AG20443 (cell line): ENCODE data around the gene CTIF.
"Not testable (repeated sequence)": the region's sequence is repeated elsewhere in the genome, so short reads cannot be mapped to it uniquely, and the experiment has no call there.

Source experiments
- DNase-seq: peaks from one replicate; pipeline ENCODE4 v3.0.0; 2012; ENCODE audit warnings: low spot score, mixed read lengths

CTIF gene

DNA sequence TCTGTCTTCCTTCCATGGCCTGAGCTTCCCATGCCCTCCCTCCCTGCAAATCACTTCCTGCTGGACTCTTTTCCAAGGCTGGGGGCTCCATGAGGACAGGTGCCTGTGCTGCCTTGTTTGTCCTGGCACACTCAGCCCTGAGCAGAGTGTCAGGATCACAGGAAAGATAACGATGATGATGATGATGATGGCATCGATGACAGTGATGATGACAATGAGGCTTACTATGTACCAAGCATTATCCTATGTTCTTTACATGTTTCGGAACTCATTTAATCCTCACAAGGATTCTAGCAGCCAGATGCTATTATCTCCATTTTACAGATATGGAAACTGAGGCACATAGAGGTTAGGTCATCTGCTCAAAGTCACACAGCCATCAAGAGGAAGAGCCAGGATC, 170.0 kb downstream of the CTIF start:
- DNase-seq, result no peak

- no peak for DNase-seq
These were observed 170.7 kb downstream of the CTIF start for GRCh38 chr18:48709371-48710062.

DNA sequence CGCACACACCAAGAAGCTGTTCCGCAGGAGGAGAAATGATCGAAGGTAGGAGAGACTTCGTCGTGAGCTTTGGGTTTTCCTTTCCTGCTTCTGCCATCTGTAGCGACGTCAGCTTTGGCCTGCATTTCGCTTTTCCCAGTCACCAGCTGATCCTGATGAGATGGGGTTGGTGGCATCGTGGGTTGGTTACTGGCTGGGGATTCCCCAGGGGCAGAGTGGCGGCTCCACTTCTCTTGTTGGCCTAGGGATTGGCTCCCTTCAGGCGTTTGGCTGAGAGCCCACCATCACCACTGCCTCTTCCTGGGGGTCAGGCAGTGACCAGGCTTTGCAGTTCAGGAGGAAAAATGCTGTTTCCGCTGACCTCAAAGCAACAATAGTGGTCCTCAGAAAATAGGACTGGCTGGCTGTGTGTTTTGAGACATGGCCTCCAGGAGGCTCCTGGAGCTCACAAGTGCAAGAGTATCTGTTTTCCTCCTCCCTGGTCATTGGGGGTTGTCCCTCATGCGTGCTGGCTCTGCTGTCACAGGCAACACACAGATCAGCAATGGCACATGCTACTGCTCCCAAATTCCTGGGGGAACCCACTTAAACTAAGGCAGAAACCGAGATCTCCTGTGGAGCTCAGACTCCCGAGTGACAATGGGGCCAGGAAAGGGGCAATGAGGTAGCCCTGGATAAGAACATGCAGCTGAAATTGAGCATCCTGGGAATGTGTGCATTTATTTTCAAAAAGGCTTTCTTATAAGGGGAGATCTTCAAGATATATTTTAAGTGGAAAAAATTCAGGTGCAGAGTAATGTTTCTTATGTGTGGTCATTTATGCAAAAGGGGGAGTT, 173.0 kb downstream of the CTIF start:
- peak; percentile 76 for DNase-seq

DNA sequence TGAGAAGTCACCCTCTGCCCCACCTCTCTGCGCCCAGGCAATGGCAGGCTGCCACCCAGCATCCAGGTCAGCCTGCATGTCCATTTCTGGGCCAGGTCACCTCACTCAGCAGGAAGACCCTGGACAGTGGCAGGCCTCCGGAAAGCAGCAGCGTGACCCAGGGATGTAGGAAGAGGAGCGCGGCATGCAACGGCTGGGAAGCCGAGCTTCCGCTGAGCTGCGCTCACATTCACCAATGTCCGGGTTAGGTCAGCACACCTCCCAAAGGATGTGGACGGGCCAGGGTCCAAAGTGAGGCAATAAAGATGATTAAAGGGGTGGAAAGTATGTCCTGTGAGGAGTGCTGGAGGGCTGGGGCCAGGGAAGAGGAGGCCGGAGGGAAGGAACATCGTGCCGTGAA, 174.5 kb downstream of the CTIF start:
- no peak for DNase-seq

DNA sequence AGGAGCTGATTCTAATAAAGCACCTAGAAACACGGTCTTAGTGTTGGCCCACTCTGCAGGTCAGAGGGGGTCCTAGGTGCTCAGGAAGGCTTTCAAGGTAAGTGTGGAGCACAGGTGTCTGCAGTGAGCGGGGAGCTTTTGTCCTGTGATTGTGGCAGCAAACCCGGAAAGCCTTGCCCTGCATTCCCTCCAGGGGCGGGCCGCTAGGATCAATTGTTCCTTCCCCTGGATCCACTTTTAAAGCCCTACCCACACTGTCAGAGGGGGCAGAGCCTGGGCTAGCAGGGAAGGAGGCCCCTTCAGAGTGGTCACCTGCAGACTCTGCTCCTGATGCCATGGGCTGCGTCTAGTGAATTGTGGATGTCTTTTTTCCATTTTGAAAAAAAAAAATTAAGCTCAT, 176.0 kb downstream of the CTIF start:
- DNase-seq, result no peak

DNA sequence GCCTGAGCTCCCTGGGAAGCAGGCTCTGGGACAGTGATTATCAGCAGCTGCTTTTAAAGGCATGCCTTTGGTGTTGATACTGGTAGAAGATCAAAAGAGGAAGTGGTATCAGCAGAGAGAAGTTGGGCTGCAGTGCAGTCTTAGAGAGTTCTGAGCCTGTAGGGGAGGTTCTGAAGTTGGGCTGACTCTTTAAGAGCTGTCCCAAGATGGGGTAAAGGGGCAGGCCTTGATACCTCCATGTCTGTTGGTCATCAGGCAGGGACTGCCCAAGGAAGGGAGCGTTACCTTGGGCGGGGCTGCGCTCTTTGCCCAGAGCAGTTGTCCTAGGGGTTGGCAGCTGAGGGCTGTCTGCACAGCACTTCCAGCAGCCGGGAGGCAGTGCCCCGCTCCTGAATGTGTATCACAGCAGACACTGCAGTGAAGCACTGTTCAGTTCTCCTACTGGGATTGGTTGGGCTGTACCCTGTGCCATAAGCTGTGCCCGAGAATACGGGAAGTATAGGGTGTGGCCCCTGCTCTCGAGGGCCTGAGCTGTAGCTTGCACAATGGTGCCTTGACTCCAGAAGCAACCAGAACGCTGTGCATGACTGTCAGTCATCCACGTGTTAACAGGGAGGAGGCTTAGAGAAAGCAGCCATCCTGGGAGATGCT, 177.0 kb downstream of the CTIF start:
- DNase-seq, result peak; percentile 67

- DNase-seq, result not testable (repeated sequence)
These were observed 178.4 kb downstream of the CTIF start for GRCh38 chr18:48717227-48717626.

DNA sequence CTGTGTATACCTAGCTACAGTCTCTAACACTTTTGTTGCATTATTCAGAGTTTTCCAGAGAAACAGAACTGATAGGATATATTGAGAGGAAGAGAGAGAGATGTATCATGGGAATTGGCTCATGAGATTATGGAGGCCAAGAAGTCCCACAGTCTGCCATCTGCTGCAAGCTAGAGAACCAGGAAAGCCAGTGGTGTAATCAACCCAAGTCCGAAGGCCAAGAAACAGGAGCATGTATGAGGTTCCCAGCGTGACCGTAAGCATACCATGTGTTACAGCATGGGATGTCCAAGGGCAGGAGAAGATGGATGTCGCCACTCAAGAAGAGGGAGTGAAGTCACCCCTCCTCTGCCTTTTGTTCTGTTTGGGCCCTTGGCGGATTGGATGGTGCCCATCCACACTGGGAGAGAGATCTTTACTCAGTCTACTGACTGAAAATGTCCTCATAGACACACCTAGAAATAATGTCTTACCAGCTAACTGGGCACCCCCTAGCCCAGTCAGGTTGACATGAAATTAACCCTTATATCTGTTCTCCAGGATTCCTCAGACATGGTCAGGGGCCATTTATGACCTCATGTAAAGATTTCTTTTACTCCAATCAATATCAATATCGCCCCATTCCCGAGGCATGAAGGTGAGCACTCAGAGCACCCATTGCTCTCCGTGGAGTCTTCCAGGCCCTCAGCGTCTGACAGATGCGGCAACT, 179.6 kb downstream of the CTIF start:
- DNase-seq, result no peak

DNA sequence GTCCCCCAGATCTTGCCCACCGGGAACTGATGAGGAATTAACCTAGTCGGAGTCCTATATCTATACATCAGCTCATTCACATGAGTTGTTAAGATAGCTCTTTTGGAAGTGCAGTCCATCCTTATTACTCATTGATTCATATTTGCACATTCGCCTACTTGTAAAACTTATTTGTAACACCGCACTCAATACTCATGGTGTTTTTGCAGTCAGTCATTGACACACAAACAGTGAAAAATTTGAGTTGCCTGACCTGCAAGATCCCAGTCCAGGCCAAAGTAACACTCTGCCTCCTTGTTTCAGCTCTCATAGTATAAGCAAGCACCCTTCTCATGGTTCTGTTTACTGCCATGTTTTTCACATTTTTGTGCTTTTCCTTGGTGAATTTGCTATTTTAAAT, 180.6 kb downstream of the CTIF start:
- DNase-seq, result no peak

- peak; percentile 36 for DNase-seq
These were observed 181.3 kb downstream of the CTIF start for GRCh38 chr18:48719974-48720654.

DNA sequence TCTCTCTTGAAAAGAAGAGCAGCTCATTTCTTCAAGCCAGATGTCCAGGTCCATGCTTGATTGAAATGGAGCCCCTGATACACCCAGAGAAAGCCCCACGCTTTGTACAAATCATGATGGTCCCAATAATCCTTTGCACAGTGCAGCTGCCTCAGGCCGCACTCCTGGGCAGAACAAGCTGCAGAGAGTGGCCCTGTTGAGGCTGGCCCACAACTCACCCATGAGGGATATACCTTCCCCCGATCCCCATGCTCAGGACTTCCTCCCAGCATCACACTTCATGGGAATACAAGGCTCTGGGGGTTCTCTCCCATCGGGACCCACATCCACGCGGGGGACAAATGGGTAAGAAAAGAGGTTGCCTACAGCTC, 181.8 kb downstream of the CTIF start:
- no peak for DNase-seq

- no peak for DNase-seq
These were observed 182.5 kb downstream of the CTIF start for GRCh38 chr18:48721312-48721711.

DNA sequence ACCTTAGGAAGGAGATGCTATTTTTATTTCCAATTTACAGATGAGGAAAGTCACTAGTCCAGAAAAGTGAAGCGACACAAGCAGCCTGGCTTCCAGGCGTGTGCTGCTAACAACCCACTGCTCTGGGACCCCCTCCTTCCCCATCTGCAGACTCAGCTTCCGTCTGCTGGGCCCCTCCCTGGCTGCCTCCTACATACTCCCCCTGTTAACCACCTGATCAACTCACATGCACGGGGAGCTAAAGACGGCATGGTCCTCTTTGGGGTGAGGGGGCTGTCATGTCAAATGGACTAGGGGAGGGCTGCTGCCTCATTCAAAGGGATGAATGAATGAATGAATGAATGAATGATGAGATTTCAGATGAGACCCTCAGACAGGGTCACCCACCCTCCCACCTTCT, 184.2 kb downstream of the CTIF start:
- no peak for DNase-seq

- DNase-seq, result no peak
These were observed 185.0 kb downstream of the CTIF start for GRCh38 chr18:48723837-48724236.

- DNase-seq, result no peak
These were observed 185.6 kb downstream of the CTIF start for GRCh38 chr18:48724442-48724841.

DNA sequence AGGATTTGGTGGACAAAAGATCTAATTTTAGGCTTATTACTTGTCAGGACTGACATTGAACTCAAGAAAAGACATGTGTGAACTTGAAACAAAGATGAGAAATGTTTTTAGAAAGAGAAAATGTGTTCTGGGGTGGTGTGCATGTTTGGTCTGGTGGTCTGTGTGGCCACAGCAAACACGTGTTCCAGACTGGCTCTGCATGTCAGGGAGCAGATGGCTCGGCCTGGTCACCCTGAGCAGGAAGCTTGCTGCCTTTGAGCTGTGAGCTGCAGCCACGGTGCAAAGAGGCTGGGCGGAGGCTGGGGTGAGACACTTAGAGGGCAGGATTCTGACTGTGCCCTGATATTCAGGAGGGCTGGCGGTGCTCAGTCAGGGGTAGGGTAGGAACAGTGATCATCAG, 186.1 kb downstream of the CTIF start:
- DNase-seq, result no peak

GRCh38 chr18:48725562-48725961, 186.7 kb downstream of the CTIF start:
- no peak for DNase-seq

- DNase-seq, result peak; percentile 75
These were observed 188.8 kb downstream of the CTIF start for GRCh38 chr18:48727681-48728080.

GRCh38 chr18:48728204-48728833, 189.5 kb downstream of the CTIF start:
- DNase-seq, result peak; percentile 90

DNA sequence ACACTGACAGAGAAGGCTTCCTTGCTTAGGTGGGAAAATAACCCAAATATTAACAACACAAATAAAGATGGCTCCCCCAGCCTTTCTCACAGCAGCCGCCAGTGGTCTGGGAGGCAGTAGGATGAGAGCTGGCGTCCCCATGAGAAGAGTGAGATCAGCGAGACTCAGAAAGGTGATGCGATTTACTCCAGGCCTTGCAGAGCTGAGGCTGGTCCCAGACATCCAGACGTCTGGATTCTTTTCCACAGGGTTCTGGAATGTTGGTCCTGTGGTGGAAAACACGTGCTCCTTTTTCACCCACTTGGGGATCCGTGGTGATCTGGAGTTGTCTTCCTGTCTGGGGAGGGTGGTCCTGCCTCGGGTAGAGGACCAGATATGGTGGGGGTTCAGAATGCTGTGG, 190.6 kb downstream of the CTIF start:
- no peak for DNase-seq

GRCh38 chr18:48730010-48730409, 191.2 kb downstream of the CTIF start:
- DNase-seq, result no peak
